ENCODE data around the gene TIMM50. TPM values are rescaled to one million over a fixed set of nuclear protein-coding genes. Genes with fewer than 3 reads are reported as not detected.

TIMM50 gene
- total RNA-seq, 4 donors from 2014 or later = 31.9 to 50.1 (median 38.6) TPM

DNA sequence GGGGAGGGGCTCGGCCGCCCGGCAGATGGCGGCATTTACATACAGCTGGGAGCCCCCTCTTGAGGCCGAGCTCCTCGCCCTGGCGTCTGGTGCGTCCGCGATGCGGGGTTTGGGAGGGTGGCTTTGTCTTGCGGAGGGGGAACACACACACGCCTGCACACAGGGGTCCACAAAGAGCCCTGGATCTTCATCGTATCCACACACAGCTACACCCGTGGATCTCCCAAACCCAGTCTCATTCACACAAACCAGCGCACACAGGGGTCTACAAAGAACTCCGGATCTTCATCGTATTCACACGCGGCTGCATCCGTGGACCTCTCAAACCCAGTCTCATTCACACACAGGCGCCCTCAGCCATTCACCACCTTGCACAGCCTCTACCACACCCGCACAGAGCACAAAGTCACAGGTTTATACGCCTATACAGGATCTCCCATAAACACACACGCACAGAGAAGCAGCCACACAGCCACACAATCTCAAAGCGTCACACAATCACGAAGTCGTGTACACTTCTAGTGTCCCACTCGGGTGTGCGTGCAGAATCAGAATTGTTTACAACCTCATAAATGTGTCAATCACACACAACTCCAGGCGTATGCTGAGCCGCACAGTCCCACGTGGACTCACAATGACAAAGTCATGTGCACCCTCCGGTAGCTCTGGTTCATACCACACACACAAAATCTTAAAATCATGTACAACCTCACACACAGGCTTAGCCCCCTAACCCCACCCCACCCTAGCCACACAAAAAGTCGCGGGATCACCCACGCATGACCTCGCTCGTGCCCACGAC is 17.6 kb downstream of the TIMM50 start:
- TF ChIP-seq, protein P1, sequence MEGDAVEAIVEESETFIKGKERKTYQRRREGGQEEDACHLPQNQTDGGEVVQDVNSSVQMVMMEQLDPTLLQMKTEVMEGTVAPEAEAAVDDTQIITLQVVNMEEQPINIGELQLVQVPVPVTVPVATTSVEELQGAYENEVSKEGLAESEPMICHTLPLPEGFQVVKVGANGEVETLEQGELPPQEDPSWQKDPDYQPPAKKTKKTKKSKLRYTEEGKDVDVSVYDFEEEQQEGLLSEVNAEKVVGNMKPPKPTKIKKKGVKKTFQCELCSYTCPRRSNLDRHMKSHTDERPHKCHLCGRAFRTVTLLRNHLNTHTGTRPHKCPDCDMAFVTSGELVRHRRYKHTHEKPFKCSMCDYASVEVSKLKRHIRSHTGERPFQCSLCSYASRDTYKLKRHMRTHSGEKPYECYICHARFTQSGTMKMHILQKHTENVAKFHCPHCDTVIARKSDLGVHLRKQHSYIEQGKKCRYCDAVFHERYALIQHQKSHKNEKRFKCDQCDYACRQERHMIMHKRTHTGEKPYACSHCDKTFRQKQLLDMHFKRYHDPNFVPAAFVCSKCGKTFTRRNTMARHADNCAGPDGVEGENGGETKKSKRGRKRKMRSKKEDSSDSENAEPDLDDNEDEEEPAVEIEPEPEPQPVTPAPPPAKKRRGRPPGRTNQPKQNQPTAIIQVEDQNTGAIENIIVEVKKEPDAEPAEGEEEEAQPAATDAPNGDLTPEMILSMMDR (IDR thresholded peaks at IDR 0.05; ENCODE audit: low read depth) = no peak

DNA sequence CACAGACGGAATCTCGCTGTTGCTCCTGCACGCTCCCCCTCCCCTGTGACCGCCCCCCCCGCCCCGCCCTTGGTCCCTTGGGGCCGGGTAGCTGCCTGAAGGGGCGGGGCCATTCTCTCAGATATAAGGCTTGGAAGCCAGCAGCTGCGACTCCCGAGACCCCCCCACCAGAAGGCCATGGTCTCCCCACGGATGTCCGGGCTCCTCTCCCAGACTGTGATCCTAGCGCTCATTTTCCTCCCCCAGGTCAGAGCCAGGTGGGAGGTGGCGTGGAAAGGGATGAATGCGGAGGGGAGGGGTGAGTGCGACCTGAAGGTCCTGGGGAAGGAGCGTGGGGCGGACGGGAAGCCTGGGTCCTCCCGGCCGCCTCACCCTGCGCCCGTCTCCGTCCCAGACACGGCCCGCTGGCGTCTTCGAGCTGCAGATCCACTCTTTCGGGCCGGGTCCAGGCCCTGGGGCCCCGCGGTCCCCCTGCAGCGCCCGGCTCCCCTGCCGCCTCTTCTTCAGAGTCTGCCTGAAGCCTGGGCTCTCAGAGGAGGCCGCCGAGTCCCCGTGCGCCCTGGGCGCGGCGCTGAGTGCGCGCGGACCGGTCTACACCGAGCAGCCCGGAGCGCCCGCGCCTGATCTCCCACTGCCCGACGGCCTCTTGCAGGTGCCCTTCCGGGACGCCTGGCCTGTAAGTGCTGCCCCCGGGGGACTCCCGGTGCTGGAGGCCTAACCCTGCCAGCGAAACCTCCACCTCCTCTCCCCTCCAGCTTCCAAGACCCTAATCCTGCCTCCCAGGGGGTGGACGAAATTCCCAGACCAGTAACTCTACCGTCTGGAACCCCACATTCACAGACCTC is 18.4 kb downstream of the TIMM50 start, which contains the start of gene DLL3:
Gene DLL3 (plus strand): TSS at position 150 of the 845 bp plus-strand sequence. CDS start 28 bp downstream, at position 178.
- TF ChIP-seq, protein P1 (IDR thresholded peaks at IDR 0.05; ENCODE audit: low read depth) = no peak

DNA sequence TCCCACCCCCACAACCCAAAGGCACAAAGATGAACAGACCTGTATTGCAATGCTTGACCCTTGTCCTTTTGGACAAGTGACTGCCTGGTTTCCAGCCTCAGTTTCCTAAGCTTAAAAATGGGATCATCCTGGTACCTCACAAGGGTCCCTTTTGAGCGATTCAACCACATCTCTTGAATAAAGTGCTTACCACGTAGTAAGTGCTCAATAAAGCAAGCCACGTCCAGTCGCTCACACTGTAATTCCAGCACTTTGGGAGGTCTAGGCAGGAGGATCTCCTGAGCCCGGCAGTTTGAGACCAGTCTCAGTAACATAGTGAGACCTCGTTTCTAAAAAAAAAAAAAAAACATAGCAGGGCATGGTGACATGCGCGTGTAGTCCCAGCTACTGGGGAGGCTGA is 19.3 kb downstream of the TIMM50 start:
- TF ChIP-seq, protein P1 (IDR thresholded peaks at IDR 0.05; ENCODE audit: low read depth) = no peak

DNA sequence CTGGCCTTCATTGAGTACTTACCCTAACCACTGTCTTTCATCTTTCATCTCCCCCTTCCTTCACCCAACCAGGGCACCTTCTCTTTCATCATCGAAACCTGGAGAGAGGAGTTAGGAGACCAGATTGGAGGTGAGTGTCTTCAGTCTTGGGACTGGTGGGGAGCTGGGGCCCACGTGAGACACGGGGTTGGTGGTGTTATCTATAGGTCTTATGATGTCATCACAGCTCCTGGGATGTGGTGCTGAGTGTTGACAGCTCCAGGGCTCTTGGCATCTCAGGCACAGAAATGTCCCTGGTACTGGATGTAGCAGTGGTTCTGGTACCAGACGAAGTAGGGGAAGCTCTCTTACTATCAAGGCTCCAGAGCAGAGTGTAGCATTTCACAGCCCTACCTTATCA is 19.9 kb downstream of the TIMM50 start:
- TF ChIP-seq, protein P1 (IDR thresholded peaks at IDR 0.05; ENCODE audit: low read depth) = no peak

DNA sequence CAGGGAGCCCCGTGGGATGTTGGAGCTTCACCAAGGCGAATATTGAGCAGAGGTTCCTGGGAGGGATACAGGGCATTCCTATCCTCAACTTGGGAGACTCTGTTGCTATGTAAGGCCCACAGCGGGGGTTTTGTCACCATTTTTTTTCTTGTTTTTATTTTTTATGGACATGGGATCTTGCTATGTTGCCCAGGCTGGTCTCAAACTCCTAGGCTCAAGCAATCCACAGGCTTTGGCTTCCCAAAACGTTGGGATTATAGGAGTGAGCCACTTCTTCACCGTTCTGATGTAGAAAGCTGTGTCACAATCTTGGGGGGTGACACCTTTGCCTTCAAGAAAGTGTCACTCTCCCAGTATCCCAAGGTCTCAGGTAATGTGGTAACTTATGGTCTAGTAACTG is 20.7 kb downstream of the TIMM50 start:
- TF ChIP-seq, protein P1 (IDR thresholded peaks at IDR 0.05; ENCODE audit: low read depth) = no peak

DNA sequence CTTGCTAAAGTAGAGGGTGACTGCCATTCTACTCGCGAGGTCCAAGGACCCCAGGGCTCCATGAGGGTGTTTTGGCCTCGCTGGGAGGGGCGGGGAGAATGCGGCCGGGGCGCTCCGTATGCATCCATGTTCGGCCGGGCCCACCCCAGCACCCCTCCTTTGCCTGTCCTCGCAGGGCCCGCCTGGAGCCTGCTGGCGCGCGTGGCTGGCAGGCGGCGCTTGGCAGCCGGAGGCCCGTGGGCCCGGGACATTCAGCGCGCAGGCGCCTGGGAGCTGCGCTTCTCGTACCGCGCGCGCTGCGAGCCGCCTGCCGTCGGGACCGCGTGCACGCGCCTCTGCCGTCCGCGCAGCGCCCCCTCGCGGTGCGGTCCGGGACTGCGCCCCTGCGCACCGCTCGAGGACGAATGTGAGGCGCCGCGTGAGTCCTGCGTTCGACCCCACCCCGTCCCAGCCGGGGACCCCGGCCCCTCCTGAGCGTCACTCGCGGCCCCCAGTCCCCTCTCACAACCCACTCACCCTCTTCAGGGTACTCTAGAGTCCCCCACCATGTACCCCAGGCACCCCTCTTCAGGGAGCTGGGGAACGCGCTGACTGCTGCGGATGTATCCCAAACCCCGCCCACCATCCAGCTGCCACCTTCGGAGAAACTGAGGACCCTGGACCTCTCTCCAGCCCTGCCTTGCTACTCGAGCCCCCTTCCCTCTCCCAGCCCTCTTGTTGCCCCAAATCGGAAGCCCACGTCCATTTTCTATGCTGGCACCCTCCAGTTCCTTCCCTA is 22.2 kb downstream of the TIMM50 start:
- TF ChIP-seq, protein P1 (IDR thresholded peaks at IDR 0.05; ENCODE audit: low read depth) = no peak
